Mesenchymal stem cell (in vitro differentiated cells and primary cell): Measurements from ENCODE around the gene ZRANB3.
"Not testable (repeated sequence)": the region's sequence is repeated elsewhere in the genome, so short reads cannot be mapped to it uniquely, and the experiment has no call there.

Source experiments
- DNase-seq: peaks from one replicate; pipeline ENCODE4 v3.0.0-alpha.2; 2013
- H2AFZ ChIP-seq: one replicate; pipeline ENCODE4 v1.6.1; 2013; ENCODE audit warnings: low read depth, mild to moderate bottlenecking, control low read depth, inconsistent platforms, low read length, moderate library complexity
- H2AK5ac ChIP-seq: 2 replicates; pipeline ENCODE4 v1.6.1; 2013; ENCODE audit warnings: low read length, moderate library complexity, mild to moderate bottlenecking, inconsistent platforms; ENCODE audit not compliant: severe bottlenecking
- H2BK120ac ChIP-seq: one replicate; pipeline ENCODE4 v1.6.1; 2013; ENCODE audit warnings: low read depth, mild to moderate bottlenecking, inconsistent platforms, low read length, moderate library complexity
- H2BK12ac ChIP-seq, 2 experiments: one replicate each; pipeline ENCODE4 v1.6.1; 2013; ENCODE audit warnings: inconsistent platforms in 2 of 2, low read length in 2 of 2, mild to moderate bottlenecking in 2 of 2, moderate library complexity in 2 of 2, control low read depth in 1 of 2
- H2BK15ac ChIP-seq: one replicate; pipeline ENCODE4 v1.6.1; 2013; ENCODE audit warnings: mild to moderate bottlenecking, low read depth, inconsistent platforms; ENCODE audit not compliant: poor library complexity, severe bottlenecking
- H2BK5ac ChIP-seq: 2 replicates; pipeline ENCODE4 v1.6.1; 2013; ENCODE audit warnings: low read depth, mild to moderate bottlenecking, low read length, control low read depth, inconsistent platforms; ENCODE audit not compliant: poor library complexity, severe bottlenecking
- H3K14ac ChIP-seq, 2 experiments: one replicate each; pipeline ENCODE4 v1.6.1; 2013; ENCODE audit warnings: inconsistent platforms in 2 of 2, low read length in 2 of 2, control low read depth in 1 of 2, mild to moderate bottlenecking in 1 of 2, moderate library complexity in 1 of 2
- H3K18ac ChIP-seq, 2 experiments: one replicate each; pipeline ENCODE4 v1.6.1; 2013; ENCODE audit warnings: inconsistent platforms in 2 of 2, low read length in 2 of 2, control low read depth in 1 of 2, low read depth in 1 of 2, mild to moderate bottlenecking in 1 of 2
- H3K23ac ChIP-seq, 2 experiments: one replicate each; pipeline ENCODE4 v1.6.1; 2013; ENCODE audit warnings: inconsistent platforms in 2 of 2, low read length in 2 of 2, mild to moderate bottlenecking in 2 of 2, moderate library complexity in 2 of 2, control low read depth in 1 of 2
- H3K27ac ChIP-seq: 2 replicates; pipeline ENCODE4 v1.5.1; 2013; ENCODE audit warnings: mild to moderate bottlenecking, moderate library complexity, low read length, control low read depth, inconsistent platforms; ENCODE audit not compliant: poor library complexity, severe bottlenecking
- H3K27me3 ChIP-seq, 2 experiments: 2 replicates each; pipeline versions ENCODE4 v1.6.1 to v1.7.0; 2013; ENCODE audit warnings: low read length in 2 of 2, mild to moderate bottlenecking in 2 of 2, moderate library complexity in 2 of 2, control low read depth in 1 of 2, inconsistent platforms in 1 of 2; ENCODE audit not compliant: control insufficient read depth in 1 of 2, insufficient read depth in 1 of 2
- H3K36me3 ChIP-seq, 2 experiments: 2 replicates each; pipeline versions ENCODE4 v1.6.1 to v1.7.0; 2013; ENCODE audit warnings: low read length in 2 of 2, control low read depth in 1 of 2, inconsistent platforms in 1 of 2, low read depth in 1 of 2, mild to moderate bottlenecking in 1 of 2; ENCODE audit not compliant: insufficient read depth in 2 of 2, control insufficient read depth in 1 of 2
- H3K4ac ChIP-seq, 2 experiments: one replicate each; pipeline ENCODE4 v1.6.1; 2013; ENCODE audit warnings: inconsistent platforms in 2 of 2, low read length in 2 of 2, mild to moderate bottlenecking in 2 of 2, moderate library complexity in 2 of 2, control low read depth in 1 of 2, low read depth in 1 of 2
- H3K4me1 ChIP-seq: 2 replicates; pipeline ENCODE4 v1.6.1; 2013; ENCODE audit warnings: low read depth, low read length, control low read depth; ENCODE audit not compliant: control insufficient read depth, insufficient read depth
- H3K4me2 ChIP-seq: 2 replicates; pipeline ENCODE4 v1.6.1; 2013; ENCODE audit warnings: low read length, mild to moderate bottlenecking, inconsistent platforms; ENCODE audit not compliant: poor library complexity, severe bottlenecking
- H3K4me3 ChIP-seq, 2 experiments: 2 replicates each; pipeline versions ENCODE4 v1.5.1 to v1.7.0; 2013; ENCODE audit warnings: low read length in 2 of 2, mild to moderate bottlenecking in 2 of 2, control low read depth in 1 of 2, low read depth in 1 of 2; ENCODE audit not compliant: insufficient read depth in 1 of 2
- H3K79me1 ChIP-seq: replicated peaks from 2 replicates; pipeline ENCODE4 v1.6.1; 2013; ENCODE audit warnings: mild to moderate bottlenecking, control low read depth, low read length, inconsistent platforms; ENCODE audit not compliant: poor library complexity, severe bottlenecking
- H3K9ac ChIP-seq: 2 replicates; pipeline ENCODE4 v1.7.0; 2013; ENCODE audit warnings: mild to moderate bottlenecking, low read length, moderate library complexity
- H3K9me3 ChIP-seq: 2 replicates; pipeline ENCODE4 v1.7.0; 2013; ENCODE audit warnings: mild to moderate bottlenecking, low read length; ENCODE audit not compliant: control insufficient read depth
- H4K8ac ChIP-seq: one replicate; pipeline ENCODE4 v1.6.1; 2013; ENCODE audit warnings: inconsistent platforms, mild to moderate bottlenecking, low read length, moderate library complexity
- H4K91ac ChIP-seq: one replicate; pipeline ENCODE4 v1.6.1; 2013; ENCODE audit warnings: mild to moderate bottlenecking, low read length, inconsistent platforms
- WGBS: methylation state at CpG from one replicate; pipeline ENCODE4 v1.1.7; 2013; ENCODE audit warnings: mixed read lengths; 5-methylcytosine and 5-hydroxymethylcytosine counted together

Gene ZRANB3

DNA sequence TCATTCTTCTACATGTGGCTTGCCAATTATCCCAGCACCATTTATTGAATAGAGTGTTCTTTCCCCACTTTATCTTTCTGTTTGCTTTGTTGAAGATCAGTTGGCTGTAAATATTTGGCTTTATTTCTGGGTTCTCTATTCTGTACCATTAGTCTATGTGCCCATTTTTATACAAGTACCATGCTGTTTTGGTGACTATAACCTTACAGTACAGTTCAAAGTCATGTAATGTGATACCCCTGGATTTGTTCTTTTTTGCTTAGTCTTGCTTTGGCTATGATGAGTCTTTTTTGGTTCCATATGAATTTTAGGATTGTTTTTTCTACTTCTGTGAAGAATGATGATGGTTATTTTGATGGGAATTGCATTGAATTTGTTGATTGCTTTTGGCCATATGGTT is 243.9 kb downstream of the ZRANB3 start:
- not testable (repeated sequence) for H3K4me2 ChIP-seq, H2AFZ ChIP-seq, H3K4ac ChIP-seq, H3K9ac ChIP-seq, H2BK5ac ChIP-seq, H3K23ac ChIP-seq, H3K4me1 ChIP-seq, H3K79me1 ChIP-seq, H3K14ac ChIP-seq, H3K36me3 ChIP-seq, H3K9me3 ChIP-seq, DNase-seq, H3K4me3 ChIP-seq, H2BK15ac ChIP-seq, H2AK5ac ChIP-seq, H2BK12ac ChIP-seq, H3K18ac ChIP-seq, H4K91ac ChIP-seq, H3K27me3 ChIP-seq, H3K27ac ChIP-seq, H4K8ac ChIP-seq, H2BK120ac ChIP-seq

DNA sequence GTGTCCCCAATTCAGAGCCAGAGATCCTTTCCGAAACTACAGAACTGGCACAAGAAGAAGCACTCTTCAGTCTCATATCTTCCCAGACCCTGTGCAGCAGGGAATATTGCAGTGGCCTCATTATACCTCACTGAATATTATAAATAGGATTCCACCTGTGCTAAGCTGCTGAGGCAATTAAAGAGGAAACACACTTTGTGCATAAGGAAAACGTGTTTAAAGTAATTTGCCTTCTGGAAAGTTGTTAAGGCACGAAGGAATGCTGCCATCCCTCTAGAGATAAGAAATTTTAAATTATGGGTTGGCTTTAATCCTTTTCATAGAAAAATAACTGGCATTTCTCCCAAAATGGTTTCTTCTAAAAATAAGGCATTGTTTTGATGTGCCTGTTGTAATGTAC is 245.6 kb downstream of the ZRANB3 start:
- no peaks in the 10 kb centered on the region for H3K79me1 ChIP-seq
- no peak overlapping the region for H3K9ac ChIP-seq
- no peak overlapping the region for H3K23ac ChIP-seq
- H2AK5ac ChIP-seq = no peak overlapping the region
- H3K36me3 ChIP-seq = no peaks in the 10 kb centered on the region
- no peak overlapping the region for H4K8ac ChIP-seq
- 100% methylated on average over 2 of the region's 3 CpGs for WGBS
- H3K18ac ChIP-seq = no peak overlapping the region
- no peak for DNase-seq
- no peak overlapping the region for H2BK15ac ChIP-seq
- no peak overlapping the region for H3K4me3 ChIP-seq
- H2AFZ ChIP-seq = no peak overlapping the region
- no peak overlapping the region for H4K91ac ChIP-seq
- no peaks in the 10 kb centered on the region for H3K4me1 ChIP-seq
- H3K4me2 ChIP-seq = no peak overlapping the region
- no peak overlapping the region for H2BK120ac ChIP-seq
- no peak overlapping the region for H3K14ac ChIP-seq
- H3K27ac ChIP-seq = no peak overlapping the region
- no peaks in the 10 kb centered on the region for H3K27me3 ChIP-seq
- H2BK12ac ChIP-seq = no peak overlapping the region
- peaks cover 4% of the 10 kb centered on the region for H3K9me3 ChIP-seq
- H3K4ac ChIP-seq = no peak overlapping the region
- H2BK5ac ChIP-seq = no peak overlapping the region

DNA sequence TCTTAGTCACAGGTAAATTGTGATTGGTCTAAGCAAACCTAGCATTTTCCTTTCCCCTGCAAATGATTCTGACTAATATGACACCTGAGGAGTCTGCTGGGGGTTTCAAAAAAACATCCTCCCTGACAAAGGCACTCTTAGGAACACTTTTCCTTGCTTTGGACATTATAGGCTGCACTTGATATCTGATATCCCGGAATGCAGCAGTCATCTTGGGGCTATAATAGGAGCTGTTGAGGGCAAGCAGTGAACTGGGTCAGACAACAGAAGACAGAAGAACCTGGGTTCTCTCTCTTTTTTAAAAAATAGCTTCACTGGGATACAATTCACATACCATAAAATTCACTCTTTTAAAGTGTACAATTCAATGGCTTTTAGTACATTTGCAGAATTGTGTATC is 249.6 kb downstream of the ZRANB3 start:
- H3K14ac ChIP-seq = no peak overlapping the region
- H3K9ac ChIP-seq = no peak overlapping the region
- no peaks in the 10 kb centered on the region for H3K9me3 ChIP-seq
- no peak overlapping the region for H2BK120ac ChIP-seq
- DNase-seq = no peak
- H2AK5ac ChIP-seq = no peak overlapping the region
- H2BK5ac ChIP-seq = no peak overlapping the region
- H3K18ac ChIP-seq = no peak overlapping the region
- 100% methylated on average over 1 of the region's 1 CpG for WGBS
- no peaks in the 10 kb centered on the region for H3K4me1 ChIP-seq
- no peak overlapping the region for H3K4ac ChIP-seq
- H3K79me1 ChIP-seq = no peaks in the 10 kb centered on the region
- H2BK12ac ChIP-seq = no peak overlapping the region
- no peaks in the 10 kb centered on the region for H3K27me3 ChIP-seq
- no peak overlapping the region for H3K27ac ChIP-seq
- no peak overlapping the region for H3K4me3 ChIP-seq
- no peak overlapping the region for H2BK15ac ChIP-seq
- H4K8ac ChIP-seq = no peak overlapping the region
- no peak overlapping the region for H3K23ac ChIP-seq
- no peak overlapping the region for H4K91ac ChIP-seq
- H3K36me3 ChIP-seq = no peaks in the 10 kb centered on the region
- no peak overlapping the region for H2AFZ ChIP-seq
- no peak overlapping the region for H3K4me2 ChIP-seq

DNA sequence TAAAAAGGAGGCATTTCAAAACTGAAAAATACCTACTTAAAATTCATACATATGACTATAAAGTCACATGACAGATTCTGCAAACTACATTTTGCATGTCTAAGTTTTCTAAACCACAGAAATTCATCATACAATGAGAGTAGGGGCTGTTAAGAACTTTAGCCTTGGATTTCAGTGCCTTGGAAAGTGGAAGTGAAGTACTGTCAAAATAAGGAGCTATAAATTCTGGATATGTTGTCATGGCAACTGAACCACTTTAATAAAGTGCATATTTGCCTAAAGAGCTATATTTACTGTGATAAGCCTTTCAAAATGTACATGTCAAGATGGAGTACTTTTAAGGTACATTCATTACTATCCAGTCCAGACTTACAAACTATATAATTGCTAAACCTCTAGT is 251.8 kb downstream of the ZRANB3 start:
- no peak overlapping the region for H2AK5ac ChIP-seq
- no peak overlapping the region for H3K4me2 ChIP-seq
- no peak for DNase-seq
- no peak overlapping the region for H2AFZ ChIP-seq
- no peaks in the 10 kb centered on the region for H3K79me1 ChIP-seq
- H2BK12ac ChIP-seq = no peak overlapping the region
- no peak overlapping the region for H2BK5ac ChIP-seq
- H3K27me3 ChIP-seq = no peaks in the 10 kb centered on the region
- H2BK120ac ChIP-seq = no peak overlapping the region
- no peak overlapping the region for H4K8ac ChIP-seq
- H3K4ac ChIP-seq = no peak overlapping the region
- H3K27ac ChIP-seq = no peak overlapping the region
- H2BK15ac ChIP-seq = no peak overlapping the region
- no peaks in the 10 kb centered on the region for H3K4me1 ChIP-seq
- no peaks in the 10 kb centered on the region for H3K9me3 ChIP-seq
- H3K23ac ChIP-seq = no peak overlapping the region
- no peak overlapping the region for H3K4me3 ChIP-seq
- H3K9ac ChIP-seq = no peak overlapping the region
- H4K91ac ChIP-seq = no peak overlapping the region
- H3K14ac ChIP-seq = no peak overlapping the region
- H3K18ac ChIP-seq = no peak overlapping the region
- no peaks in the 10 kb centered on the region for H3K36me3 ChIP-seq
